Endometrial microvascular endothelial cells (primary cell): ENCODE measurements around the gene SLC8A1. TPM values are rescaled to one million over a fixed set of nuclear protein-coding genes. Genes with fewer than 3 reads are reported as not detected.

Experiments used
- in situ Hi-C: cut with HindIII; loops from 2 replicates; pipeline ENCODE4 v1.10.0; 2017; ENCODE audit warnings: low sequenced_read_pairs, low pct_unique_long_range_greater_than_20kb; ENCODE audit errors: inconsistent ontology term
- total RNA-seq: library from RNA; depleted of rRNA; stranded (reverse); fragments of >200 nt; gene quantifications from one replicate; pipeline ENCODE4 v1.2.3, GENCODE V29; 2015; ENCODE audit errors: inconsistent ontology term

Gene SLC8A1
- total RNA-seq, 1 donor from 2014 or later: 0.28 TPM

- in situ Hi-C loops: no loop called here
Measured at GRCh38 chr2:40265602-40266001, 186.3 kb downstream of the SLC8A1 start.

GRCh38 chr2:40261042-40261441, 190.8 kb downstream of the SLC8A1 start:
- in situ Hi-C loops: no loop called here

GRCh38 chr2:40260437-40260836, 191.5 kb downstream of the SLC8A1 start:
- in situ Hi-C loops: no loop called here

- in situ Hi-C loops: no loop called here
Measured at GRCh38 chr2:40259900-40260299, 192.0 kb downstream of the SLC8A1 start.

GRCh38 chr2:40258135-40258457, 193.8 kb downstream of the SLC8A1 start:
- in situ Hi-C loops: no loop called here

- in situ Hi-C loops: no loop called here
Measured at GRCh38 chr2:40257340-40258134, 194.4 kb downstream of the SLC8A1 start.

GRCh38 chr2:40256649-40257048, 195.2 kb downstream of the SLC8A1 start:
- in situ Hi-C loops: no loop called here

- in situ Hi-C loops: no loop called here
Measured at GRCh38 chr2:40256008-40256407, 195.9 kb downstream of the SLC8A1 start.

- in situ Hi-C loops: no loop called here
Measured at GRCh38 chr2:40255103-40255502, 196.8 kb downstream of the SLC8A1 start.

GRCh38 chr2:40254611-40255010, 197.3 kb downstream of the SLC8A1 start:
- in situ Hi-C loops: no loop called here

GRCh38 chr2:40251137-40251536, 200.8 kb downstream of the SLC8A1 start:
- in situ Hi-C loops: no loop called here

- in situ Hi-C loops: no loop called here
Measured at GRCh38 chr2:40249577-40249976, 202.3 kb downstream of the SLC8A1 start.

GRCh38 chr2:40248294-40248693, 203.6 kb downstream of the SLC8A1 start:
- in situ Hi-C loops: no loop called here

- in situ Hi-C loops: no loop called here
Measured at GRCh38 chr2:40244675-40245074, 207.2 kb downstream of the SLC8A1 start.

- in situ Hi-C loops: no loop called here
Measured at GRCh38 chr2:40244251-40244650, 207.6 kb downstream of the SLC8A1 start.

GRCh38 chr2:40243581-40244187, 208.2 kb downstream of the SLC8A1 start:
- in situ Hi-C loops: no loop called here

- in situ Hi-C loops: no loop called here
Measured at GRCh38 chr2:40242315-40242714, 209.6 kb downstream of the SLC8A1 start.

- in situ Hi-C loops: no loop called here
Measured at GRCh38 chr2:40240070-40240469, 211.8 kb downstream of the SLC8A1 start.

GRCh38 chr2:40230707-40231432, 221.0 kb downstream of the SLC8A1 start:
- in situ Hi-C loops: no loop called here

- in situ Hi-C loops: no loop called here
Measured at GRCh38 chr2:40230186-40230585, 221.7 kb downstream of the SLC8A1 start.
